HG03460 (cell line): ENCODE measurements around the gene CDKN2A.
"Not testable (repeated sequence)": the region's sequence is repeated elsewhere in the genome, so short reads cannot be mapped to it uniquely, and the experiment has no call there.

Experiments used
- ATAC-seq: cut with Tn5 transposase; IDR thresholded peaks from one replicate; pipeline ENCODE4 v1.9.1; 2021; ENCODE audit not compliant: unreplicated experiment

Gene CDKN2A

DNA sequence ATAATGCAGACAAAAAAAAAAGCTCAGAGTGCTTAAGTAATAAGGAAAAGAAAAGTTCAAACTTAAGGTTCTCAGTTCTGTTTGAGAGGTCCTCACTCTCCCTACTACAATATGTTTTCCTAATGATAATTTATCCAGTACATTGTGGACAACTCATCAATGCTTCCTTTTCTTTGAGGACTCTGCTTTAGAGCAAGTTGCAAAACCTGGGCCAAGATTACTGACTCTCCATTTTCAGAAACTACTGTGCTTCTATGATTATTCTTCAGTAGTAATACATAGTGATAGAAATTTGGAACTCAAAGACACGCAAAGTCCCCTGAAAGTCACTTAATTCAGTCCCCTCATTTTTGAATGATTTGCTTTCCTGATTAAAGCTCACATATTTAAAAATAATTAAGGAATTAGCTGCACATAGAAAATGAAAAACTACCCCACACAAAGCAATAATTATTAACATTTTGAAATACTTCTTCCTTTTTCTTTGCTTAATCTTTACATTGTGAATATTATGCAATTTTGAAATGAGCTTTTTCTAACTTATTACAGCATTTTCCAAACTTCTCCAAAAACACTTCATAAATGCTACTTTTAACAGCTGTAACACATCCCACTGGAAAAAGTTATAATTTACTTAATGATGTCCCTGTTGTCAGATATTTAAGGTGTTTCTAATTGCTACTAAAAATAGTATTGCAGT lies 11.2 kb downstream of the CDKN2A start:
- no peak for ATAC-seq

- no peak for ATAC-seq
These were observed 11.8 kb downstream of the CDKN2A start for GRCh38 chr9:21982391-21982790.

DNA sequence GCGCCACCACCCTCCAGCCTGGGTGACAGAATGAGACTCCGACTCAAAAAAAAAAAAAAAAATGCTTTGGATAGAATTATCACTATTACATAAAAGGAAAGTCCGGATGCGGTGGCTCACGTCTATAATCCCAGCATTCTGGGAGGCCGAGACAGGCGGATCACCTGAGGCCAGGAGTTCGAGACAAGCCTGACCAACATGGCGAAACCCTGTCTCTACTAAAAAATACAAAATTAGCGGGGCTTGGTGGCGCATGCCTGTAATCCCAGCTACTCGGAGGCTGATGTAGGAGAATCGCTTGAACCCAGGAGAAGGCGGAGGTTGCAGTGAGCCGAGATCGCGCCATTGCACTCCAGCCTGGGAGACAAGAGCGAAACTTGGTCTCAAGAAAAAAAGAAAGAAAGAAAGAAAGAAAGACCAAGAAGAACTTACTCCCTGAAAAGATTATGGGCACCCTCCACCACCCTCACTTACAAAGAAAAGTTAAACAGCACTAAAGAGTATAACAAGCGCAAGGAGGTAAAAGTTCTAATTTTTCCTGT lies 17.8 kb downstream of the CDKN2A start:
- no peak for ATAC-seq

GRCh38 chr9:21974722-21975409 lies 19.3 kb downstream of the CDKN2A start:
- peak; percentile 75 for ATAC-seq

GRCh38 chr9:21974343-21974721 lies 19.9 kb downstream of the CDKN2A start:
- no peak for ATAC-seq

GRCh38 chr9:21972361-21972760 lies 21.8 kb downstream of the CDKN2A start:
- ATAC-seq = no peak

- ATAC-seq = no peak
These were observed 23.2 kb downstream of the CDKN2A start for GRCh38 chr9:21970800-21971640.

- no peak for ATAC-seq
These were observed 24.0 kb downstream of the CDKN2A start for GRCh38 chr9:21969951-21970799.

- ATAC-seq = no peak
These were observed 24.9 kb downstream of the CDKN2A start for GRCh38 chr9:21969011-21969940.

DNA sequence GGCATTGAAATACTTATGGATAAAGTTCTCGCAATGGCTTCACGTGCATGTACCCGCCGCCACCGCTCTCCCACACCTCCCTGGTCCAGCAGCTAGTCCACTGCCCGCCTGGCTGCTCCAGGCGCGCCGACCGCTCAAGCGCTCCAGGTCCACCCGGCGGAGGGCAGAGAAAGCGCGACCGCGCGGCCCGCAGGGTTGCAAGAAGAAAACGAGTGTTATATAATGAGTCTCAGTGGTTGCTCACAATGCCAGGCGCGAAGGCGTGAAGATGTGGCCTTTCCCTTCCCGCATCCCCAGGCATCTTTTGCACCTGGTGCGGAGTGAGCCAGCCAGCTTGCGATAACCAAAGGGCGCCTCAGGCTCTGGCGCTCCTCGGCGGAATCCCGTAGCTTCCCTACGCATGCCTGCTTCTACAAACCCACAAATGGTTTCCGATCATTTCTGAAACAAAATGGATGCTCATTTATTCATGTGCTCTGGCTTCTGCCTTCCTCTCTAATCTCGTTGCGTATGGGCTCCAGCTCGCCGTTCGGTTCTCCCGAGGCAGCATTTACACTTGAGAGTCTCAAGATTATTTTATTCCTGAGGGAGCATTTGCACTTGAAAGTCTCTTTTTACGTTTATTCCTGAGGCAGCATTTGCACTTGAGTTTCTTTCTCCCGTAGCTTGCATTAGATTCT lies 25.7 kb downstream of the CDKN2A start:
- ATAC-seq = no peak

DNA sequence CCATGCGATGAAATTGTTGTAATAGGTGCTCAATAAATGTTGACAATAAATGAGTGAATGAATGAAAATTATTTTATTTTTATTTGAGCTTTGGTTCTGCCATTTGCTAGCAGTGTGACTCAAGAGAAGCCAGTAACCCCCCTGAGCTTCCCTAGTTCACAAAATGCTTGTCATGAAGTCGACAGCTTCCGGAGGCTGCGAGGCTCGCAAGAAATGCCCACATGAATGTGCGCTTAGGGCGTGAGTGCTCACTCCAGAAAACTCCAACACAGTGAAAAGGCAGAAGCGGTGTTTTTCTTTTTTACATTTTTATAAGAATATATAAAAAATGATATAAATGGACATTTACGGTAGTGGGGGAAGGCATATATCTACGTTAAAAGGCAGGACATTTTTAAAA lies 26.5 kb downstream of the CDKN2A start:
- ATAC-seq = no peak

GRCh38 chr9:21967169-21967568 lies 27.0 kb downstream of the CDKN2A start:
- no peak for ATAC-seq

DNA sequence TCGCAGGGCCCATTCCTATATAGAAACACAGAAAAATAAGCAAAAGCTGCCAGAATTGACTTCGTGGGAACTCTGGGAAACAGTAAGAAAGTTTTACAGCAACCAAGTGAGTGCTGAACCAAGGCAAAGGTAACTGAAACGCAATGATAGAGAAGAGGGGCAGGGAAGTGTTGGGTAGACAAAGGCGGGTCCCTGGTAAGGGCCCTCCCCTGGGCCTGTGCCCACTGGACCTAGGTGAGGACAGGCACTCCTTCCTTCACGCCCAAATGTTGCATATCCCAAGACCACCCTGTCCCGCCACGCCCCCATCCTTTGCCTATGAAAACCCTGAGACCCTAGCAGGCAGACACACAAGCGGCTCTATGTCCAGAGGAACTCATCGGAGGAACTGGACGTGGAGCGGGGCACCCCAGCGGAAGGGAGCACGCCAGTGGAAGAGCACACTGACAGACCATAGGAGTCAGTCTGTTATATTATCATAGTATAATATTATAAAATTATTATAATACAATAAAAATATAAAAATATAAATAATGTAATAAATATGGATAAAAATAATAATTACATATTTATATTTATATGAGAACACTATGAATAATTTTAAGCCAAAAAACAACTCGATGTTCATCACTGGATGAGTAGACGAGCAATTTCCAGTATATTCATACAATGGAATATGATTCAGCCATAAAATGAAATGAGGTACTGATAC lies 27.9 kb downstream of the CDKN2A start:
- ATAC-seq = no peak

DNA sequence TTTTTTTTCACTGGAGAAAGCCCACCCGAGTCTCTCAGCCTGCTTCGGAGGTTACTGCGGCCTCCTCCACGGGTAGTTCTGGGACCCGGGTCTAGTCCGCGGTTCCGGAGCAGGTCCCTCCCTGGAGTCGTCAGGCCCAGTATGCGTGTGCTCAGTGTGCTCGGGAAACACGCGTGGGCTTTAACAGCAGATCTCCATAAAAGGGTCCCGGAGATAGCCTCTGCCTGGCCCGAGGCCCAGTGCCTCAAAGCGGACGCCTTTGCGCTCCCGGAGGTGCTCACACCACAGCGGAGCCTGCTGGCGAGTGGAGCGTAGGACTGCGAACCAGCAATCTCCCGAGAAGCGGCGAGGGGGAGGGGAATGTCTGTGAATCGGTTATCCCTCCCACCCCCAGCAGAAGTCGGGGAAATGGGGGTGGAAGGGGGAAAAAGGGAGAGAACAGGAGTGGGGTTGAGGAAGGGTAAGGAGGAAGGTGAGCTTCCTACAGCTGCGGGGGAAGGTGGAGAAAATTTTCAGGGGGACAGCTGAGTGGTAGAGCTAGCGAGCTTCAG lies 28.7 kb downstream of the CDKN2A start:
- peak; percentile 75 for ATAC-seq

DNA sequence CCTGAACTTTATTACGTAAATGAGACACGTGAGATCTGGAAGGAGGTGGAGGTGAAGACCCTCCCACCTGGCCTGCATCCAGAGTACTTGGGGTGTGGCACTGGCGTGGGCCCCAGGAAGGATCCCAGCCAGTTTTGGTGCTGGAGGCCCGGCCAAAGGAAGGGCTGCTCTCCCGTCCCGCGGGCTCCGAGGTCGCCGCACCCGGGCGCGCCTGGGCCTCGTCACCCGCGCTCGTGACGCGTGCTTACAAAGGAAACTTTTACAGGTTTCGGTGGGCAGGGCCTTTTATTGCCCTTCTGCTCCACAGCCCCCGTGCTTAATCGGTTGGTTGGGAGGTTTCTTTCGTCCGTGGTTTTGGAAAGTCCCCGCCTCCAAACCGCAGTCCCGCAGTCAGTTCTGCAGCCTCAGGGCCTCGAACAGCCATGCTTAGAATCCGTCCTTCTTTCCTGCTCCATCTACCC lies 29.2 kb downstream of the CDKN2A start:
- ATAC-seq = peak; percentile 53

DNA sequence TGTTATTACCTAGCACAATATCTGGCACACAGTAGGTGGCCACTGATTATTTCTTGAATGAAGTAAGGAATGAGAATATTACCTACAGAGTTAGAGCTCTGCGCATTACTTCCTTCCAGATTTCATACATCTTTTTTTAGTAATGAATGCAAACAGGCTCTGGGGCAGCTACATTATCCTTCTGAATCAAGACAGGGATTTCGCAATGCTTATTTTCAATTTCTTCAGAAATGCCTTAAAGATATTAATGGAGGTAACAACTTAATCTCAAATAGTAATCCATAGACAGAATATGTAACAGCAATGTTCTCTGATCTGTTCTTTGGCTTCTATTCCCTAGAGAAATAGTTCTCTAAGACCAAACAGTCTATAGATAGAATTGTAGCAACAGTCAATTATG lies 32.6 kb downstream of the CDKN2A start:
- ATAC-seq = no peak

GRCh38 chr9:21959268-21959667 lies 34.9 kb downstream of the CDKN2A start:
- not testable (repeated sequence) for ATAC-seq

DNA sequence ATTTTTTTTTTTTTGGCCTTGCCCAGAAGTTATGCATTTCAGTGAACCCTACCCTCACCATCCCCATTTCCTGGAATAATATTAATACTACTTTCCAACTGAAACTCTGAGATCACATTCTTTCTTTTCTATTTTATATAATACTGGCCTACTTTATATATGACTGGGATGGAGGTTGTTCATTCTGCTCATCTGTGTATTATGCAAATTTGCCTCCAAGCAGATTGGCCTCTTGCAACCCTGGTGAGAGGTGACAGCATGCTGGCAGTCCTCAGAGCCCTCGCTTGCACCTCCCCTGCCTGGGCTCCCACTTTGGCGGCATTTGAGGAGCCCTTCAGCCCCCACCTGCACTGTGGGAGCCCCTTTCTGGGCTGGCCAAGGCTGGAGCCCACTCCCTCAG lies 35.4 kb downstream of the CDKN2A start:
- no peak for ATAC-seq
